KG1 (cell line): ENCODE measurements around the gene TYMS.
A peak's percentile ranks its signal among the peaks of the same experiment; 100 is the strongest.

Source experiments
- DNase-seq: peaks from one replicate; lab custom pipeline; 2025; lab: John Stamatoyannopoulos, UW

TYMS gene

DNA sequence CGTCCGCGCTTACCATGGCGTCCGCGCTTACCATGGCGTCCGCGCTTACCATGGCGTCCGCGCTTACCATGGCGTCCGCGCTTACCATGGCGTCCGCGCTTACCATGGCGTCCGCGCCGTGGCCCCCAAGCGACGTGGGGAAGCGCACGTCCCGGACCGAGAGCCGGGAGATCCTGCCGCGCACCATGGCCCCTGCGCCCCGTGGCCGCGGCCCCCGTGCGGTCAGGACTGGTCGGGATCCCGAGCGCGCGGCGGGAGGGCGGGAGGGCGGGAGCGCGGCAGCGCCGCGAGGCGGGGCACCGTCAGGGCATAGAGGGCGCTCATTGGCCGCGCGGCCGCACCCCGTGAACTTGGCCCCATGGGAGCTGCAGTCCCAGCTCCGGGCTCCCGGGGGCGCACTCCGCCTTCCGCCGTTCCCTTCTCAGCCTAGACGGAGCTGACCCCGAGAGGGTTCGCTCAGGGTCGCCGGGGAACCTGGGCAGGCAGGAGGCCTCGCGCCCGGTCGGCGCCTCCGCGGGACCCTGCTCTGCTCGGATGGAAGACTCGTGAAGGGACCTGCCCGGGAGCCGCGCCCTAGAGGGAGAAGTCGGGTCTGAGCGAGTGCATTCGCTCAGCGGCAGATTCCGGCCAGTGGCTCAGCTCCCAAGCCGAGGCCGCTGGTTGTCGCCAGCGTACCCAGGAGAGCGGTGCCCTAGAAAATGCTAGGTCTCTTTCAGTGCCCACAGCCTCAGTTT lies 55.1 kb downstream of the TYMS start, which contains the start of gene ENOSF1:
Gene ENOSF1 (minus strand): TSS at position 230 of the 734 bp plus-strand sequence. CDS start 43 bp downstream, at position 187.
- DNase-seq, result peak; percentile 66

- DNase-seq, result no peak
Observed at GRCh38 chr18:713135-713490, 55.7 kb downstream of the TYMS start.

DNA sequence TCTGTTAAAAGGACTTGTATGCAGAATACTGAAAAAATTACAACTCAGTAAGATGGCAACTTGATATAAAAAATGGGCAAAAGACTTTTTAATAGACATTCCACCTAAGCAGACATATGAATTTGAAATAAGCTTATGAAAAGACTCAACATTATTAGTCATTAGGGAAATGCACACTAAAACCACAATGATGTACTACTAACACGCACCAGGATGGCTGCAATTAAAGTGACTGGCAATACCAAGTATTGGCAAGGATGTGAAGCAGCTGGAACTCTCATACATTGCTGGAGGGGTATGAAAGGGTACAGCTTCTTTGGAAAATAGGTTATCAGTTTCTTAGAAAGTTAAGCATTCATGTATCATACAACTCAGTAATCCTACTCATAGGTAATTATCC lies 58.2 kb downstream of the TYMS start:
- DNase-seq, result no peak

GRCh38 chr18:717003-717402 lies 59.5 kb downstream of the TYMS start:
- DNase-seq, result no peak
